K562 (cell line): ENCODE measurements around the gene PTPN7. TPM values are rescaled to one million over a fixed set of nuclear protein-coding genes. Genes with fewer than 3 reads are reported as not detected.

Experiments used
- BRF1 ChIP-seq: IDR thresholded peaks from 3 replicates; pipeline ENCODE4 v1.6.1; 2011; ENCODE audit warnings: borderline replicate concordance, mild to moderate bottlenecking; ENCODE audit not compliant: insufficient read length; ENCODE audit errors: extremely low read depth
- DMBX1 ChIP-seq: fragments of 250-450 bp; sonication (Bioruptor Pico); IDR thresholded peaks from 2 replicates; pipeline ENCODE4 v1.8.0; 2022; ENCODE audit warnings: inconsistent platforms, mild to moderate bottlenecking, moderate library complexity, borderline replicate concordance
- ERF ChIP-seq: fragments of 450-650 bp; formaldehyde crosslinking; IDR thresholded peaks from 2 replicates; pipeline ENCODE4 v1.4.0; 2020; ENCODE audit warnings: mild to moderate bottlenecking, mixed read lengths
- FOXJ2 ChIP-seq: fragments of 200-800 bp; sonication (Bioruptor generic); IDR thresholded peaks from 2 replicates; pipeline ENCODE4 v1.6.1; 2016; ENCODE audit warnings: missing genetic modification characterization, missing compliant biosample characterization
- FOXP1 ChIP-seq: sonication (generic); formaldehyde crosslinking; IDR thresholded peaks from 2 replicates; pipeline ENCODE4 v1.8.0; 2022; ENCODE audit warnings: mild to moderate bottlenecking, missing genetic modification reagents
- JUNB ChIP-seq: fragments of 450-650 bp; formaldehyde crosslinking; conservative IDR thresholded peaks from 2 replicates; pipeline ENCODE4 v1.4.0; 2020; ENCODE audit warnings: mild to moderate bottlenecking
- MEF2D ChIP-seq: conservative IDR thresholded peaks from 2 replicates; pipeline ENCODE4 v1.6.1; 2016; ENCODE audit warnings: low read depth, missing genetic modification characterization, missing compliant biosample characterization
- NFATC3 ChIP-seq: fragments of 450-650 bp; IDR thresholded peaks from 2 replicates; pipeline ENCODE4 v1.6.1; 2017; ENCODE audit warnings: mild to moderate bottlenecking
- POLR2H ChIP-seq: IDR thresholded peaks from 2 replicates; pipeline ENCODE4 v1.6.1; 2016; ENCODE audit warnings: missing genetic modification characterization, low read depth, mild to moderate bottlenecking, control low read depth, missing compliant biosample characterization, moderate library complexity
- PRMT5 ChIP-seq: sonication (generic); formaldehyde crosslinking; IDR thresholded peaks from 2 replicates; pipeline ENCODE4 v1.5.0; 2020; ENCODE audit warnings: missing genetic modification reagents
- SMAD4 ChIP-seq: fragments of 250-450 bp; sonication (Bioruptor Pico); conservative IDR thresholded peaks from 2 replicates; pipeline ENCODE4 v1.8.0; 2021; ENCODE audit warnings: inconsistent platforms, mild to moderate bottlenecking, moderate library complexity
- U2AF2 ChIP-seq: fragments of 200-400 bp; formaldehyde crosslinking; optimal IDR thresholded peaks from 2 replicates; pipeline ENCODE3; 2017; ENCODE audit warnings: low read depth, mild to moderate bottlenecking, low read length
- XRCC3 ChIP-seq: fragments of 450-650 bp; IDR thresholded peaks from 2 replicates; pipeline ENCODE4 v1.6.1; 2017; ENCODE audit warnings: mild to moderate bottlenecking, moderate library complexity
- ZNF354B ChIP-seq: fragments of 250-450 bp; sonication (Bioruptor Pico); IDR thresholded peaks from 2 replicates; pipeline ENCODE4 v1.4.0; 2020
- polyA plus RNA-seq, 8 experiments: library from polyadenylated mRNA; depleted of rRNA in 4 of 8; stranded (reverse) in 5 of 8; unstranded in 3 of 8; fragments of >200 nt; fragmentation: Nextera tagmentation in 2 of 8; fragmentation: Illumina TruSeq in 1 of 8; extraction: Ambion mirVana in 2 of 8; extraction: Trizol in 1 of 8; gene quantifications; 2 replicates each; pipeline versions ENCODE4 v1.2.1 to v1.2.3, GENCODE V29; 2011 to 2014; ENCODE audit warnings: inconsistent platforms in 1 of 8, missing spikeins in 1 of 8
- total RNA-seq, 7 experiments: library from RNA; depleted of rRNA in 6 of 7; stranded (reverse); fragments of >200 nt in 6 of 7; fragmentation: Illumina TruSeq in 2 of 7; extraction: Trizol in 2 of 7; gene quantifications; 2 replicates each; pipeline versions ENCODE4 v1.2.1 to v1.2.3, GENCODE V29; 2011 to 2021; ENCODE audit warnings: low replicate concordance in 1 of 7
- TF ChIP-seq, protein P1 (sequence below), 2 experiments: fragments of 450-650 bp; formaldehyde crosslinking in 1 of 2; IDR thresholded peaks; 2 replicates each; pipeline versions ENCODE4 v1.4.0 to v1.6.1; 2014 to 2020; ENCODE audit warnings: mild to moderate bottlenecking in 2 of 2, borderline replicate concordance in 1 of 2, low read depth in 1 of 2
- TF ChIP-seq, protein P2 (sequence below): sonication (generic); formaldehyde crosslinking; IDR thresholded peaks from 2 replicates; pipeline ENCODE4 v1.8.1; 2023; ENCODE audit warnings: mild to moderate bottlenecking, missing genetic modification reagents, moderate library complexity
- TF ChIP-seq, protein P3 (sequence below): sonication (generic); formaldehyde crosslinking; IDR thresholded peaks from 2 replicates; pipeline ENCODE4 v1.8.0; 2022; ENCODE audit warnings: missing genetic modification reagents, mild to moderate bottlenecking, borderline replicate concordance

Gene PTPN7
- total and polyA plus RNA-seq, 9 of the 15 experiments (the other 6 are each of a cell fraction or from before 2014, with no cell fraction given), result 18.7 to 144 (median 120) TPM

- TF ChIP-seq, protein P1, sequence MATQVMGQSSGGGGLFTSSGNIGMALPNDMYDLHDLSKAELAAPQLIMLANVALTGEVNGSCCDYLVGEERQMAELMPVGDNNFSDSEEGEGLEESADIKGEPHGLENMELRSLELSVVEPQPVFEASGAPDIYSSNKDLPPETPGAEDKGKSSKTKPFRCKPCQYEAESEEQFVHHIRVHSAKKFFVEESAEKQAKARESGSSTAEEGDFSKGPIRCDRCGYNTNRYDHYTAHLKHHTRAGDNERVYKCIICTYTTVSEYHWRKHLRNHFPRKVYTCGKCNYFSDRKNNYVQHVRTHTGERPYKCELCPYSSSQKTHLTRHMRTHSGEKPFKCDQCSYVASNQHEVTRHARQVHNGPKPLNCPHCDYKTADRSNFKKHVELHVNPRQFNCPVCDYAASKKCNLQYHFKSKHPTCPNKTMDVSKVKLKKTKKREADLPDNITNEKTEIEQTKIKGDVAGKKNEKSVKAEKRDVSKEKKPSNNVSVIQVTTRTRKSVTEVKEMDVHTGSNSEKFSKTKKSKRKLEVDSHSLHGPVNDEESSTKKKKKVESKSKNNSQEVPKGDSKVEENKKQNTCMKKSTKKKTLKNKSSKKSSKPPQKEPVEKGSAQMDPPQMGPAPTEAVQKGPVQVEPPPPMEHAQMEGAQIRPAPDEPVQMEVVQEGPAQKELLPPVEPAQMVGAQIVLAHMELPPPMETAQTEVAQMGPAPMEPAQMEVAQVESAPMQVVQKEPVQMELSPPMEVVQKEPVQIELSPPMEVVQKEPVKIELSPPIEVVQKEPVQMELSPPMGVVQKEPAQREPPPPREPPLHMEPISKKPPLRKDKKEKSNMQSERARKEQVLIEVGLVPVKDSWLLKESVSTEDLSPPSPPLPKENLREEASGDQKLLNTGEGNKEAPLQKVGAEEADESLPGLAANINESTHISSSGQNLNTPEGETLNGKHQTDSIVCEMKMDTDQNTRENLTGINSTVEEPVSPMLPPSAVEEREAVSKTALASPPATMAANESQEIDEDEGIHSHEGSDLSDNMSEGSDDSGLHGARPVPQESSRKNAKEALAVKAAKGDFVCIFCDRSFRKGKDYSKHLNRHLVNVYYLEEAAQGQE (IDR thresholded peaks at IDR 0.05; ENCODE audit: borderline replicate concordance), result no peak
- TF ChIP-seq, protein P1 (CRISPR knock-in tag; IDR thresholded peaks at IDR 0.05; ENCODE audit: low read depth), result no peak
- TF ChIP-seq PRMT5 (CRISPR knock-in tag), result no peak
- no peak for TF ChIP-seq POLR2H (tag)
- no peak for TF ChIP-seq BRF1
- peak; percentile 78 for TF ChIP-seq SMAD4 (CRISPR knock-in tag)
- TF ChIP-seq, protein P2, sequence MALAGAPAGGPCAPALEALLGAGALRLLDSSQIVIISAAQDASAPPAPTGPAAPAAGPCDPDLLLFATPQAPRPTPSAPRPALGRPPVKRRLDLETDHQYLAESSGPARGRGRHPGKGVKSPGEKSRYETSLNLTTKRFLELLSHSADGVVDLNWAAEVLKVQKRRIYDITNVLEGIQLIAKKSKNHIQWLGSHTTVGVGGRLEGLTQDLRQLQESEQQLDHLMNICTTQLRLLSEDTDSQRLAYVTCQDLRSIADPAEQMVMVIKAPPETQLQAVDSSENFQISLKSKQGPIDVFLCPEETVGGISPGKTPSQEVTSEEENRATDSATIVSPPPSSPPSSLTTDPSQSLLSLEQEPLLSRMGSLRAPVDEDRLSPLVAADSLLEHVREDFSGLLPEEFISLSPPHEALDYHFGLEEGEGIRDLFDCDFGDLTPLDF (CRISPR knock-in tag), result no peak
- TF ChIP-seq, protein P3, sequence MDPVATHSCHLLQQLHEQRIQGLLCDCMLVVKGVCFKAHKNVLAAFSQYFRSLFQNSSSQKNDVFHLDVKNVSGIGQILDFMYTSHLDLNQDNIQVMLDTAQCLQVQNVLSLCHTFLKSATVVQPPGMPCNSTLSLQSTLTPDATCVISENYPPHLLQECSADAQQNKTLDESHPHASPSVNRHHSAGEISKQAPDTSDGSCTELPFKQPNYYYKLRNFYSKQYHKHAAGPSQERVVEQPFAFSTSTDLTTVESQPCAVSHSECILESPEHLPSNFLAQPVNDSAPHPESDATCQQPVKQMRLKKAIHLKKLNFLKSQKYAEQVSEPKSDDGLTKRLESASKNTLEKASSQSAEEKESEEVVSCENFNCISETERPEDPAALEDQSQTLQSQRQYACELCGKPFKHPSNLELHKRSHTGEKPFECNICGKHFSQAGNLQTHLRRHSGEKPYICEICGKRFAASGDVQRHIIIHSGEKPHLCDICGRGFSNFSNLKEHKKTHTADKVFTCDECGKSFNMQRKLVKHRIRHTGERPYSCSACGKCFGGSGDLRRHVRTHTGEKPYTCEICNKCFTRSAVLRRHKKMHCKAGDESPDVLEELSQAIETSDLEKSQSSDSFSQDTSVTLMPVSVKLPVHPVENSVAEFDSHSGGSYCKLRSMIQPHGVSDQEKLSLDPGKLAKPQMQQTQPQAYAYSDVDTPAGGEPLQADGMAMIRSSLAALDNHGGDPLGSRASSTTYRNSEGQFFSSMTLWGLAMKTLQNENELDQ (CRISPR knock-in tag), result no peak
- no peak for TF ChIP-seq JUNB (CRISPR knock-in tag)
- TF ChIP-seq ZNF354B (CRISPR knock-in tag), result no peak
- no peak for TF ChIP-seq ERF
- peak; percentile 62; the same call in 1 of the 2 replicates for TF ChIP-seq DMBX1 (CRISPR knock-in tag)
- no peak for TF ChIP-seq FOXP1 (CRISPR knock-in tag)
- no peak for TF ChIP-seq MEF2D
- no peak for TF ChIP-seq XRCC3
- no peak for TF ChIP-seq U2AF2
- no peak for TF ChIP-seq FOXJ2 (tag)
- TF ChIP-seq NFATC3, result no peak
Observed at GRCh38 chr1:202164271-202165037, 4.1 kb upstream of the PTPN7 start (continued).
